Effector memory CD8-positive, alpha-beta T cell (primary cell): ENCODE measurements around the gene KY.
"Not testable (repeated sequence)": the region's sequence is repeated elsewhere in the genome, so short reads cannot be mapped to it uniquely, and the experiment has no call there.

Source experiments
- ATAC-seq: fragments of 150-1000 bp; cut with Tn5 transposase; replicated peaks from 2 replicates; pipeline ENCODE4 v1.10.0; 2021; ENCODE audit warnings: mild to moderate bottlenecking, moderate library complexity
- DNase-seq, 3 experiments: peaks; one replicate each; pipeline ENCODE4 v3.0.0; 2021
- H3K27ac Mint-ChIP-seq, 2 donors: one replicate each; pipeline ENCODE4 v1.8.0; 2022; ENCODE audit warnings: mild to moderate bottlenecking in 2 of 2, mixed read lengths in 2 of 2, moderate library complexity in 2 of 2
- H3K27me3 Mint-ChIP-seq, 2 donors: one replicate each; pipeline ENCODE4 v1.8.0; 2022; ENCODE audit warnings: mixed read lengths in 2 of 2
- H3K36me3 Mint-ChIP-seq: one replicate; pipeline ENCODE4 v1.8.0; 2022; ENCODE audit warnings: mild to moderate bottlenecking, moderate library complexity, mixed read lengths; ENCODE audit not compliant: insufficient read depth
- H3K4me1 Mint-ChIP-seq, 2 donors: one replicate each; pipeline ENCODE4 v1.8.0; 2022; ENCODE audit warnings: low read depth in 2 of 2, mixed read lengths in 2 of 2
- H3K4me3 Mint-ChIP-seq, 2 donors: one replicate each; pipeline ENCODE4 v1.8.0; 2022; ENCODE audit warnings: mild to moderate bottlenecking in 2 of 2, mixed read lengths in 2 of 2, moderate library complexity in 2 of 2
- H3K9me3 Mint-ChIP-seq, 2 donors: one replicate each; pipeline ENCODE4 v1.8.0; 2022; ENCODE audit warnings: mixed read lengths in 2 of 2

KY gene

GRCh38 chr3:134592806-134593205, 58.0 kb downstream of the KY start:
- Mint-ChIP-seq H3K27me3 (peaks cover 10 to 42% of the 10 kb centered on the region in 2 donors), H3K36me3 (no peaks in the 10 kb centered on the region), H3K4me3 (no peak overlapping the region), H3K9me3 (no peaks in the 10 kb centered on the region), H3K4me1 (no peaks in the 10 kb centered on the region), H3K27ac (no peak overlapping the region)
- ATAC-seq (no peak), DNase-seq (no peak)

GRCh38 chr3:134590766-134591165, 60.1 kb downstream of the KY start:
- peaks cover 25 to 50% of the 10 kb centered on the region in 2 donors for H3K27me3 Mint-ChIP-seq
- DNase-seq (no peak), ATAC-seq (no peak)
- no peaks in the 10 kb centered on the region for H3K36me3 Mint-ChIP-seq
- no peaks in the 10 kb centered on the region for H3K9me3 Mint-ChIP-seq
- no peaks in the 10 kb centered on the region for H3K4me1 Mint-ChIP-seq
- no peak overlapping the region for H3K4me3 Mint-ChIP-seq
- no peak overlapping the region for H3K27ac Mint-ChIP-seq

GRCh38 chr3:134579141-134579665, 71.6 kb downstream of the KY start:
- no peak for DNase-seq
- Mint-ChIP-seq H3K27ac (no peak overlapping the region), H3K9me3 (peaks cover 0 to 2% of the 10 kb centered on the region in 2 donors), H3K4me3 (no peak overlapping the region), H3K27me3 (peaks cover 0 to 1% of the 10 kb centered on the region in 2 donors), H3K4me1 (no peaks in the 10 kb centered on the region), H3K36me3 (no peaks in the 10 kb centered on the region)
- no peak for ATAC-seq

DNA sequence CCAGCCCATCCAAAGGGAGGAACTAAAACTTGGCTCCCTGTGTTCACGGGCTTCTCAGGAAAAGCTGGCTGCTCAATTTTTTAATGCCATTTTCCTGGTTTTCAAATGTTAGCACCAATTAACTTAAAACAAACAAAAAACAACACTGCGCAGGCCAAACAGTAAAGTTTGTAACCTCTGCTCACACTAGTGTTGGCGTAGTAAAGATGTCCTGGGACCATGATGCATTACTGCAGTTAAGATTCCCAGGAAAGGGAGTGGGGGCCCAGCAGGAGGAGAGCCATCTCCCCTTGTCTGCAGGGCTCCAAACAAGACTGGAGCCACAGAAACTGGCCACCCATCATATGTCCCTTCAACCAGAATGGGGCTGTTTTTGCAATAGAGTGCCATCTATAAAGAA, 74.0 kb downstream of the KY start:
- H3K4me3 Mint-ChIP-seq, result no peak overlapping the region
- H3K27me3 Mint-ChIP-seq, result peaks cover 0 to 8% of the 10 kb centered on the region in 2 donors
- H3K36me3 Mint-ChIP-seq, result no peaks in the 10 kb centered on the region
- DNase-seq (no peak), ATAC-seq (no peak)
- H3K27ac Mint-ChIP-seq, result no peak overlapping the region
- H3K9me3 Mint-ChIP-seq, result no peaks in the 10 kb centered on the region
- H3K4me1 Mint-ChIP-seq, result no peaks in the 10 kb centered on the region

GRCh38 chr3:134576426-134576825, 74.4 kb downstream of the KY start:
- Mint-ChIP-seq H3K9me3 (no peaks in the 10 kb centered on the region), H3K27me3 (peaks cover 0 to 8% of the 10 kb centered on the region in 2 donors), H3K4me3 (no peak overlapping the region), H3K27ac (no peak overlapping the region), H3K4me1 (no peaks in the 10 kb centered on the region), H3K36me3 (no peaks in the 10 kb centered on the region)
- ATAC-seq (no peak), DNase-seq (no peak)

DNA sequence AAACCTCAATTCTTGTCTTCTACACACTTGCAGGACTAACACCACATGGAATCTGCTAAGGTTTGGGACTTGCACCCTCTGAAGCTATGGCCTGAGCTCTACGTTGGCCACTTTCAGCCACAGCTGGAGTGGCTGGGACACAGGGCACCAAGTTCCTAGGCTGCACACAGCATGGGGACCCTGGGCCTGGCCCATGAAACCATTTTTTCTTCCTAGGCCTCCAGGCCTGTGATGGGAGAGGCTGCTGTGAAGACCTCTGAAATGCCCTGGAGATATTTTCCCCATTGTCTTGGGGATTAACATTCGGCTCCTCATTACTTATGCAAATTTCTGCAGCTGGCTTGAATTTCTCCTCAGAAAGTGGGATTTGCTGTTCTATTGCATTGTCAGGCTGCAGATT, 80.9 kb downstream of the KY start:
- DNase-seq, H3K9me3 Mint-ChIP-seq, H3K27ac Mint-ChIP-seq, H3K4me3 Mint-ChIP-seq, ATAC-seq, H3K27me3 Mint-ChIP-seq, H3K36me3 Mint-ChIP-seq, H3K4me1 Mint-ChIP-seq: not testable (repeated sequence)

- Mint-ChIP-seq H3K27me3 (peaks cover 0 to 3% of the 10 kb centered on the region in 2 donors), H3K4me1 (no peaks in the 10 kb centered on the region), H3K4me3 (no peak overlapping the region), H3K27ac (no peak overlapping the region), H3K9me3 (peaks cover 0 to 5% of the 10 kb centered on the region in 2 donors), H3K36me3 (no peaks in the 10 kb centered on the region)
- DNase-seq (no peak), ATAC-seq (no peak)
Observed at GRCh38 chr3:134568790-134569189, 82.0 kb downstream of the KY start.

DNA sequence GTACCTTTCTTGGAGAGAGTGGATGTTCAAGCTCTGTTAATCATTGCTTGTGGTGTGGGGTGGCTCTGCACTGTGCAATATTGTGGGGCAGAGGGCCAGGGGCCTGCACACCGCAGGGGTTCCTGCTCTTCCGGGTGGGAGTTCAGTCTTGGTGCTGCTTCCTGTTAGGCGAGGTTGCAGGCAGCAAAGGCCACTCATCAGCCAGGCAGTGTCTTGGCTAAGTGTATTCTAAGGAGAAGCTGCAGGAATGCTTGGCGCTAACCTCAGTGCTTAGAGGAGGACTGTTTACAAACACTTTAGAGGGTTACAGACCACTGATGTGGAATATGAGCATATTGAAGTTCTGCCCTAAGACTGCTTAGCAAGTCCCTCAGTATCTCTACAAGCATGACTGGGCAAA, 83.2 kb downstream of the KY start:
- H3K9me3 Mint-ChIP-seq, result peaks cover 0 to 5% of the 10 kb centered on the region in 2 donors
- H3K36me3 Mint-ChIP-seq, result peaks cover 3% of the 10 kb centered on the region
- no peaks in the 10 kb centered on the region for H3K4me1 Mint-ChIP-seq
- no peaks in the 10 kb centered on the region for H3K27me3 Mint-ChIP-seq
- no peak overlapping the region for H3K4me3 Mint-ChIP-seq
- H3K27ac Mint-ChIP-seq, result no peak overlapping the region
- DNase-seq (no peak), ATAC-seq (no peak)

GRCh38 chr3:134564991-134565390, 85.8 kb downstream of the KY start:
- no peak overlapping the region for H3K27ac Mint-ChIP-seq
- no peaks in the 10 kb centered on the region for H3K4me1 Mint-ChIP-seq
- DNase-seq (no peak), ATAC-seq (no peak)
- peaks cover 16% of the 10 kb centered on the region for H3K36me3 Mint-ChIP-seq
- peaks cover 0 to 5% of the 10 kb centered on the region in 2 donors for H3K9me3 Mint-ChIP-seq
- H3K4me3 Mint-ChIP-seq, result no peak overlapping the region
- no peaks in the 10 kb centered on the region for H3K27me3 Mint-ChIP-seq

DNA sequence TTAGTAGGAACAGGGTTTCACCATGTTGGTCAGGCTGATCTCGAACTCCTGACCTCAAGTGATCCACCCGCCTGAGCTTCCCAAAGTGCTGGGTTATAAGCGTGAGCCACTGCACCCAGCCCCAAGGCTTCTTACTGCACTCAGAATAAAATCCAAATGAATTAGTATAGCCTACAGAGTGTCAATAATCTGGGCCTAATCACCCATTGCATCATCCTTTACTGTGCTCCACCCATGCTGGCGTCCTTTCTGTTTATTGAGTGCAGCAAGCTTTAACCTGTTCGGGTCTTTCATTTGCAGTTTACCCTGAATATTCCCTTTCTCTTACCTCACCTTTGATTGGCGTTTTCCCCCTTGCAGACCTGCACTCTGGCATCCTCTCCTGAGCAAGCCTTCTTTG, 87.2 kb downstream of the KY start:
- Mint-ChIP-seq H3K4me1 (no peaks in the 10 kb centered on the region), H3K27ac (peak overlapping the region in 1 of 2 donors; percentile 5), H3K9me3 (no peaks in the 10 kb centered on the region), H3K4me3 (no peak overlapping the region), H3K36me3 (peaks cover 24% of the 10 kb centered on the region), H3K27me3 (no peaks in the 10 kb centered on the region)
- ATAC-seq (no peak), DNase-seq (no peak)

GRCh38 chr3:134562055-134562454, 88.8 kb downstream of the KY start:
- Mint-ChIP-seq H3K36me3 (peaks cover 27% of the 10 kb centered on the region), H3K27ac (peak overlapping the region in 1 of 2 donors; percentile 21), H3K27me3 (no peaks in the 10 kb centered on the region)

GRCh38 chr3:134559591-134559990, 91.2 kb downstream of the KY start:
- DNase-seq, result no peak
- no peaks in the 10 kb centered on the region for H3K27me3 Mint-ChIP-seq

More at GRCh38 chr3:134562055-134562454, 88.8 kb downstream of the KY start:
- H3K4me3 Mint-ChIP-seq, result no peak overlapping the region
- H3K4me1 Mint-ChIP-seq, result no peaks in the 10 kb centered on the region
- DNase-seq, result no peak
- ATAC-seq, result no peak
- no peaks in the 10 kb centered on the region for H3K9me3 Mint-ChIP-seq

More at GRCh38 chr3:134559591-134559990, 91.2 kb downstream of the KY start:
- no peak overlapping the region for H3K4me3 Mint-ChIP-seq
- ATAC-seq, result no peak
- H3K4me1 Mint-ChIP-seq, result no peaks in the 10 kb centered on the region
- H3K27ac Mint-ChIP-seq, result no peak overlapping the region
- H3K9me3 Mint-ChIP-seq, result no peaks in the 10 kb centered on the region
- peaks cover 27% of the 10 kb centered on the region for H3K36me3 Mint-ChIP-seq
